Stimulated activated CD8-positive, alpha-beta memory T cell treated with anti-CD3 and anti-CD28 coated beads, Interleukin-15, amount 100 ng/mL, for 48 hours (primary cell): ENCODE results near the gene BCL2L13.

Experiments used
- DNase-seq, 2 donors: peaks; one replicate each; pipeline ENCODE4 v3.0.0-alpha.2; 2020; ENCODE audit warnings: low read depth in 2 of 2

BCL2L13 gene

GRCh38 chr22:17638432-17639246 is at the start of gene BCL2L13:
BCL2L13 (plus strand) TSS chr22:17638757; CDS start chr22:17655712, 16,955 bp downstream.
- DNase-seq = peak; percentile 84 to 85

DNA sequence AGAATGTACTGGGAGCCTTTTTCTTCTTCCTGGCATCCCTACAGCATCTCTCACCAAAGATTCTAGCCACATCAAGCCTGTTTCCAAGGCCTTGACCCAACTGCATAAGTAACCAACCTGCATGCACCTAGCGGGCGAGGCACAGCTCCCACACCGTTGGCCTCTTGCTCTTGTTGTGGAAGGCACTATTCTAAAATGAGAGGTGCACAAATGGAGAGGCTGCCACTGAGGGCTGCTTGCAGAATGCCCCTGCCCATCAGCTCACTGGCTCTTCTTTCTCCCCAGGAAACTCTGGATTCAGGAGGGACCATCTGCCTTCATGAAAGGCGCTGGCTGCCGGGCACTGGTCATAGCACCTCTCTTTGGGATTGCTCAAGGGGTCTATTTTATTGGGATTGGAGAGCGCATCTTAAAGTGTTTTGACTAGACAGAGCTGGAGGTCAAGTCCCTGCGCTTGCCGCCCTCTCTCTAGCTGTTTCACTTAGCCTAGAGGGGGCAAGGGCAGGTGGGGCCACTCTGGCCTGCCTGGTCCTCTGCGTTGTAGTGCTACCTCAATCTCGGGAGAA is 48.7 kb upstream of the BCL2L13 start:
- DNase-seq = no peak

GRCh38 chr22:17590586-17590985 is 48.0 kb upstream of the BCL2L13 start:
- DNase-seq = no peak

GRCh38 chr22:17592201-17592600 is 46.4 kb upstream of the BCL2L13 start:
- DNase-seq = no peak

DNA sequence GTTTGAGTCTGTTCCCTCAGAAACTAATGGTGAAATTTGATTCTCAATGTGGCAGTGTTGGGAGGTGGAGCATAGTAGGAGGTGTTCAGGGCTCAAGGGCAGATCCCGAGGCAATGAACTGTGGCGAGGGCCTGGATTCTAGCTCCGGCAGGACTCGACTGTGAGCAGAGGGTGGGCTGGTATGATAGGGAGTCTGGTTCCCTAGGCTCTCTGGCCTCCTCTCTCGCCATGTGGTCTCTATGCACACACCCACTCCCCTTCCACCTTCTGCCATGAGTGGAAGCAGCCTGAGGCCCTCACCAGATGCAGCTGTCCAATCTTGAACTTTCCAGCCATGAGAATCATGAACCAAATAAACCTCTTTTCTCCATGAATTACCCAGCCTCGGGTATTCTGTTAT is 42.3 kb upstream of the BCL2L13 start:
- no peak for DNase-seq

DNA sequence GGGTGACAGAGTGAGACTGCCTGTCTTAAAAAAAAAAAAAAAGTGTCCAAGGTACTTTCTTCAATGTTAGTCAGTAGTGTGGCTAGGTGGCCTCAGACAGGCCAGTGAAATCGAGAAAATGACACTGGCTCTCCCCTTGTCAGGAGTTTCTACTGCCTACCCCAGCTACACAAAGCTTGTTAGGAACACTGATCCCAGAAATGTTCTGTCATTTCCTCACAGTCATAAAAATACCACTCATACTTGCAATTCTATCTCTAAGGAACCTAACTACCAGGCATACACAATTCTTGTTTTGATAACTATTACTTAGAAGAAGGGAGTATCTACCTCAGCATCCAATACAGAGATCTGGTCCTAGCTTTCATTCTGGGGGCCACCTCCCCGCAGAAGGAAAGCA is 41.3 kb upstream of the BCL2L13 start:
- DNase-seq = no peak

DNA sequence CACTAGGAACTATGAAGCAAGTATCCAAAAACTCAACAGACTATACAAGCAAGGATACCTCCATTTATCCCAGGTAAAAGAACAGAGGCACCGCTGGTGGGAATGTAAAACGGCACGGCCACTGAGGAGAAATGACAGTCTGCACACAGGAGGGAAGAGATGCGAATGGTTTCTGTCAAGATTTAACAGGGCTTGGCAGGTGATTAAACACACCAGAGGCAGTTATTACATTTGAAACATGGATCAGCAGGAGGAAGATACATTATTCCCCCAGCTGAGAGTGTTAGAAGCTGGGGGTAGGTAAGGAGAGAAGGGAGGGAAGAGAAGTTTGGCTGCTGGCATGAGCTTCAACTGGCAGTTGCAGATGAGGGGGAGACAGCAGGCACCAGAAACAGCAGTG is 40.2 kb upstream of the BCL2L13 start:
- no peak for DNase-seq

DNA sequence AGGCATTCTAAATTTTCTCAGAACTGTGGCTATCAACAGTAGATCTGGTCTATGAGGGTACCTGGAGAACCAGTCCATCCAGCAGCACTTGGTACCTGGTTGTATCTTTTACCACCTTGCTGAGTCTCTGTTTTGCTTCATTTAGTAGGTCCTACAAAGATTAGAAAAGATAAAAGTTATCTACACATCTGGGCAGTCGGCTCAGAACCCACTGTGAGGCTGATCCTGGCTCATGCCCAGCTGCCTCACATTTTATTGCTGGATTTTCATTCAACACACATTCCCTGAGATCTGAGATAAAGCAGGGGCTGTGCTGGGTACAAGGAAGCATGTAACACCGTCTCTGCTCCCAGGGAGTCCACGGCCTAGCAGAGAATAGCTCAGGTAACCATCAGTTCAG is 37.5 kb upstream of the BCL2L13 start:
- DNase-seq = no peak

DNA sequence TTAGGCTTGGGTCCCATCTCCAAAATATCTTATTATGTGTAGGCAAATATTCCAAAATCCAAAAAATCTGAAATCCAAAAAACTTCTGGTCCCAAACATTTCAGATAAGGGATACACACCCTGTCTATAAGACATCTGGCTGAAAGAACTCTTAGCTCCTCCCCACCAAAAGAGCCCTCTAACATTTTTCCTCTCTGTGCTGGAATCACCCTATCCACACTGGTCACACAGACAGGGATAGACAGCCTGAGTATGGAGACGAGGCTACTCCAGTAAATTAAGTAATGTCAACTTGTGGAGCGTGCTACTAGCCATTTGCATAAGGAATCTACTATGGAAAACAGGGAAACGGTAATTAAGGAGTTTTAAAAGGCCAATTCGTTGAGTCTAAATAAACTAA is 34.9 kb upstream of the BCL2L13 start:
- DNase-seq = no peak

DNA sequence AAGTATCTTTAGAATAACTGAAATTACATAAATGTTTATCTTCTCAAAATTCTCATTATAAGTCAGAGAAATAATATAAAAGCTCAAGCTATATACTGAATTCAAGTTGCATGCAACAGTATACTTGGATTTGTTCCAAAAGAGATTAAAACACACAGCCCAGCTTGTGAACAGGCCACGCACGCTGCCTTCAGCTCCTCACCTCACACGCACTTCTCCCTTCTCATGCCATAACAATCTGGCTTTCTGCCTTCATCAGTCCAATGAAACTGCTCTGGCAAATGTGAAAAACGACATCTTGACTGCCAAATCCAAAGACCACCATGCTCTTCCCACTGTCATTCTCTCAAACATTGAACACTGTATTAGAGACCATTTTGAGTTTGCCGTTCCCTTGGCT is 32.1 kb upstream of the BCL2L13 start:
- DNase-seq = no peak

- no peak for DNase-seq
Observed at GRCh38 chr22:17607891-17608521, 30.6 kb upstream of the BCL2L13 start.

DNA sequence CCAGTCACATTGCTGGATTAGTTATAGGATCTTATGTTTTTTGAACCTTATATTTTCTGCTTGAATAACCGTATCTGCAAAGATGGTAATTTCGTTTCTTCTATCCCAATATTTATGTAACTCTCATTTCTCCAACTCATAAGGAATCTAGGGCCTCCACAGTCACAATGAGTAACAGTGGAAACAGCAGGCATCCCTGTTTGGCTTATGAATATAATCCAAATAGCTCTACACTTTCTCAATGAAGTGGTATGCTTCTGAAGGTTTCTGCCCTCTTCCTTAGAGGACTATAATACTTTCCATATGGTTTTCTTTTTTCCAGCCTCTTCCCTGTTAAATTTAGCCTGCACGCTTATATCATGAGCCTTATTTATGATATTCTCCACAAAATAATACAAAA is 26.5 kb upstream of the BCL2L13 start:
- DNase-seq = no peak

GRCh38 chr22:17613280-17613679 is 25.3 kb upstream of the BCL2L13 start:
- DNase-seq = no peak

DNA sequence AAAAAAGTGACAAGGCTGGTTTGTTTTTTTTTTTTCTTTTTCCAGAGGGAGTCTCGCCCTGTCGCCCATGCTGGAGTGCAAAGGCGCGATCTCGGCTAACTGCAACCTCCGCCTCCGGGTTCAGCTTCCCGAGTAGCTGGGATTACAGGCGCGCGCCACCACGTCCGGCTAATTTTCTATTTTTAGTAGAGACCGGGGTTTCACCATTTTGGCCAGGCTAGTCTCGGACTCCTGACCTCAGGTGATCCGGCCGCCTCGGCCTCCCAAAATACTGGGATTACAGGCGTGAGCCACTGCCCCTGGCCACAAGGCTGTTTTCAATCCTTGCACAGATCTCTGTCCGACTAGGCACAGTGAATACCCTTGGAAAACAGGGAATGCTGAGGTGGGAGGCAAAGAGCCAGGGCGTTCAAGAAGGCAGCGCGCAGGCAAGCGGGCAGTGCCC is 10.6 kb upstream of the BCL2L13 start:
- no peak for DNase-seq

DNA sequence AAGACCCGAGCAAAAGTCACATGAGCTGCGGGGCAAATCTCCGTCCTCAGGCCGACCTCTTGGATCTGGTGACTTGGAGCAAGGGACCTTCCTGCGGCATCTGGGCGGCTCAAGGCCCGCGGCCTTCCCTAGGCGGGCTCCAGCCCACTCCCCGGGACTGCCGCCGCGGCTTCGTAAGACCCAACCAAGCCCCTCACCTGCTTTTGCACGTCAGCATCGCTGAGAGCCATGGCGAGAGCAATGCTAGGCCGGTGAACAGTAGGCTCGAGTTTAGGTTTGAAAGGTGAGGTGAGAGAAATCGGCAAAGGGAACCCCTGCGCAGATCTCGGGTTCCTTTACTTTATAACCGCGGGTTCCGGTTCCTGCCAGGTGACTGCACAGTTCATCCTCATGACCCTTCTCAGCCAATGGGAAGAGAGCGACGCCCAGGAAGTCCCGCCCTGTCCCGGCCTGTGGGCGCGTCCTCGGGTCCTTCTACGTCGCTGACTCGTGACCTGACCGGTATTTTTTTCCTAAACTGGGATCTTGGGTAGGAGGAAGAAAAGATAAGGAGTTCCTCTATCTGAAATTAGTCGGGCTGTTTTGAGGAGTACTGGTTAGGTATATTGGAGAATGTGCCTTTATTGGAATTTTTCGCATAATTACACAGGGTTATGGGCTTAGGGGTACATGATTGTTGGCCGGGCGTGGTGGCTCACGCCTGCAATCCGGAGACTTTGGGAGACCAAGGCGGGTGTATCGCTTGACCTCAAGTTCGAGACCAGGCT is 10.0 kb upstream of the BCL2L13 start, which contains the start of gene ATP6V1E1:
Gene ATP6V1E1, minus strand, starts transcription at position 344 of the 767 bp plus-strand sequence. Its CDS starts 114 bp downstream, at position 230.
- peak; percentile 89 to 91 for DNase-seq

GRCh38 chr22:17629173-17629489 is 9.4 kb upstream of the BCL2L13 start:
- no peak for DNase-seq

DNA sequence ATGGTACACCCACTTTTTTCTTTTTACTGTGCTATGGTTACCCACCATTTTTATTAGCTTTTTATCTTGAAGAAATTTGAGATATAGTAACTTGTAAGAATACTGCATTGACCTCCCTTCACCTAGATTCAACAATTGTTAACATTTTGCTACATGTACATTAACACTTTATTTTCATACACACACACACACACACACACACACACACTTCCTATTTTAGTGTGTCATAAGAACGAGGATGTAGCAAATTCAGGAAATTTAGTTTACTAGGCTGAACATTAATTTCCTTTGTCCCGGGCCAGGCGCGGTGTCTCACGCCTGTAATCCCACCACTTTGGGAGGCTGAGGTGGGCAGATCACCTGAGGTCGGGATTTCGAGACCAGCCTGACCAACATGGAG is 8.9 kb upstream of the BCL2L13 start:
- no peak for DNase-seq

DNA sequence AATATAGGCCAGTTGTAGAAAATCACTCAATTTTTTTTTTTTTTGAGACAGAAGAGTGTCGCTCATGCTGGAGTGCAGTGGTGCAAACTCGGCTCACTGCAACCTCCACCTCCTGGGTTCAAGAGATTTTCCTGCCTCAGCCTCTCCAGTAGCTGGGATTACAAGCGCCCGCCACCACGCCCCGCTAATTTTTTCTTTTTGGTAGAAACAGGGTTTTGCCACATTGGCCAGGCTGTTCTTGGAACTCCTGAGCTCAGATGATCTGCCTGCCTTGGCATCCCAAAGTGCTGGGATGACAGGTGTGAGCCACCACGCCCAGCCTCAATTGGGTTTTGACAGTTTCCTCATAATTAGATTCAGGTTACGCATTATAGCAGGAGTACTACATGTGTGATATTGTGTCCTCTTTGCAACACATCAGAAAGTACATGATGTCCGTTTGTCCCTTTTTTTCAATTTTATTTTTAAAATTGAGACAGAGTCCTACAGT is 7.4 kb upstream of the BCL2L13 start:
- no peak for DNase-seq

DNA sequence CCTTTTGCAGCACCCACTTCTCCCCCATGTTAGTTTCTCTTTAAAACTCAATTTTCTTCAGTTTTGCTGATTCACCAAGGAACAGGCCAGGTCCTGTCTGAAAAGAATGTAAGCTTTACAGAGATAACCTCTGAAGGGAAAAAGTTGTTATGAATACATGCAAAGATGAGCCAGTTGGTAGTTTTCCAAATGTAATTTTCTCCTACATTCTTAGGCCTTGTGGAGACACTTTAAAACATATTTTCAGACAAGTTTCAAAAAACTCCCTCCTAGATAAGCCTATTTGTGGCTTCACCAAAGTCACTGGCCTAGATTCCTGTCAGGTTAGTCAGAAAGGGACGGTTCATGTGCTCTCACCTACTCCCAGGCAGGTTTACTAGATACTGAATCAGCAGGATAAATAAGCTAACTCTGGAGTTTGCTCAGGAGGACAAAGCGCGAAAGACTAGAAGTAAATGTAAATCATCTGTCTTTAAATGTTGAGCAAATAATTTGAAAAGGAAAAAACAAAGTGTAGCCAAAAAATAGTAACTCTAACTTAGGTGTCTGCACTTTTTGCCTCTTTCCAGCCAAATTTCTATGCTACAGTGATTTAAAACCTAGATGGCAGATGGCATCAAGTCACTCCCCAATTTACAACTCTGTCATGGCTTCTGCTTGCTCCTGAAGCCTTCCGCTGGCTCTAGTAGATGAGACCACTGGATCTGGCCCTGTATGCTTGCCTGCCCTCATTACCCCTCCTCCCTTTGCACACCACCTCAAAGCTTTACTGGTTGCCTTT is 5.2 kb upstream of the BCL2L13 start:
- DNase-seq = no peak

- no peak for DNase-seq
Observed at GRCh38 chr22:17633998-17634323, 4.6 kb upstream of the BCL2L13 start.

DNA sequence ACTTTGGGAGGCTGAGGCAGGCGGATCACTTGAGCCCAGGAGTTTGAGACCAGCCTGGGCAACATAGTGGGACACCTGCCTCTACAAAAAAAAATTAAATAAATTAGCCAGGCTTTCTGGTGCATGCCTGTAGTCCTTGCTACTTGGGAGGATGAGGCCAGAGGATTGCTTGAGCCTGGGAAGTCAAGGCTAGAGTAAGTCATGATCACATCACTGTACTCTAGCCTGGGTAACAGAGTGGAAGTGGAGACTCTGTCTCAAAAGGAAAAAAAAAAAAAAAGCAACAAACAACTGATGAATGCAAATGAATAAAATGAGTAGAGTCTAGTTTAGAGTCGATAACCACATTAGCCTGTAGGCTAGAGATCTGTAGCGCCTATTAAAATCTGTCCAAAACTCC is 3.9 kb upstream of the BCL2L13 start:
- no peak for DNase-seq
